Caco-2 (cell line): ENCODE measurements around the gene RAB6B. TPM values are rescaled to one million over a fixed set of nuclear protein-coding genes. Genes with fewer than 3 reads are reported as not detected.

ENCODE experiments used
- BruUV-seq: library from RNA; stranded (reverse); fragments of 400-500 nt; replicated peaks from 2 replicates; lab custom pipeline; 2021; lab: Mats Ljungman, UMichigan
- CTCF ChIA-PET: fragments of 300-600 bp; sonication (Branson Sonifier 250); formaldehyde crosslinking; loops from one replicate; lab custom pipeline; 2022; ENCODE audit warnings: antibody characterized with exemption; lab: Charles Lee
- POLR2A ChIA-PET: fragments of 300-600 bp; sonication (Branson Sonifier 250); formaldehyde crosslinking; loops from one replicate; lab custom pipeline; 2022; ENCODE audit warnings: antibody characterized with exemption; lab: Charles Lee
- DNase-seq, 2 experiments: peaks; one replicate each; pipeline versions ENCODE4 v3.0.0 to v3.0.0-alpha.2; 2020 to 2022
- H3K27me3 ChIP-seq: replicated peaks from 2 replicates; pipeline ENCODE4 v1.6.0; 2011; ENCODE audit warnings: low read length; ENCODE audit not compliant: control insufficient read depth, insufficient read depth
- H3K36me3 ChIP-seq: 2 replicates; pipeline ENCODE4 v1.5.1; 2011; ENCODE audit warnings: low read length; ENCODE audit not compliant: control insufficient read depth, insufficient read depth
- H3K4me1 ChIP-seq: fragments of 250-450 bp; sonication (Bioruptor Pico); 2 replicates; pipeline ENCODE4 v1.5.1; 2020; ENCODE audit warnings: mild to moderate bottlenecking
- H3K4me3 ChIP-seq: 2 replicates; pipeline ENCODE4 v1.5.1; 2011; ENCODE audit warnings: low read depth, mild to moderate bottlenecking, control low read depth, low read length
- H3K9me3 ChIP-seq: fragments of 250-450 bp; sonication (Bioruptor Pico); 2 replicates; pipeline ENCODE4 v1.5.1; 2020; ENCODE audit warnings: mild to moderate bottlenecking, moderate library complexity
- H3K27ac Mint-ChIP-seq: one replicate; pipeline ENCODE4 v1.8.0; 2022; ENCODE audit warnings: mixed read lengths; ENCODE audit not compliant: unreplicated experiment
- H3K27me3 Mint-ChIP-seq: one replicate; pipeline ENCODE4 v1.8.0; 2022; ENCODE audit warnings: mixed read lengths; ENCODE audit not compliant: insufficient read depth, unreplicated experiment
- H3K36me3 Mint-ChIP-seq: one replicate; pipeline ENCODE4 v1.8.0; 2022; ENCODE audit warnings: mild to moderate bottlenecking, mixed read lengths; ENCODE audit not compliant: insufficient read depth, unreplicated experiment
- H3K4me1 Mint-ChIP-seq: one replicate; pipeline ENCODE4 v1.8.0; 2022; ENCODE audit warnings: low read depth, mixed read lengths; ENCODE audit not compliant: unreplicated experiment
- H3K4me3 Mint-ChIP-seq: one replicate; pipeline ENCODE4 v1.8.0; 2022; ENCODE audit warnings: mild to moderate bottlenecking, moderate library complexity, mixed read lengths; ENCODE audit not compliant: unreplicated experiment
- H3K9me3 Mint-ChIP-seq: one replicate; pipeline ENCODE4 v1.8.0; 2022; ENCODE audit warnings: mixed read lengths; ENCODE audit not compliant: unreplicated experiment
- CTCF ChIP-seq, 2 experiments: fragments of 200-600 bp in 1 of 2; IDR thresholded peaks; 1 replicate in 1 of 2; 2 replicates in 1 of 2; pipeline versions ENCODE4 v1.5.1 to v1.8.0; 2011 to 2022; ENCODE audit warnings: antibody characterized with exemption in 1 of 2, control low read depth in 1 of 2, inconsistent platforms in 1 of 2, low read depth in 1 of 2, low read length in 1 of 2, mild to moderate bottlenecking in 1 of 2, moderate library complexity in 1 of 2; ENCODE audit not compliant: insufficient read depth in 1 of 2, severe bottlenecking in 1 of 2, unreplicated experiment in 1 of 2
- intact Hi-C: fragments of 100-400 bp; cut with micrococcal nuclease; formaldehyde crosslinking; loops from one replicate; pipeline ENCODE4 v1.10.0; 2022; ENCODE audit not compliant: unreplicated experiment
- total RNA-seq: library from RNA; stranded (reverse); gene quantifications from 2 replicates; pipeline ENCODE4 v1.2.3, GENCODE V29; 2022

Gene RAB6B
- total RNA-seq, 1 experiment from 2014 or later: 3.2 TPM

- no peak for DNase-seq
- Mint-ChIP-seq H3K4me1 (no peaks in the 10 kb centered on the region), H3K27me3 (no peaks in the 10 kb centered on the region), H3K4me3 (no peak overlapping the region), H3K9me3 (no peaks in the 10 kb centered on the region), H3K27ac (no peak overlapping the region), H3K36me3 (no peaks in the 10 kb centered on the region)
- ChIA-PET POLR2A (interaction anchor here (0.5 kb wide), 1 partner anchor 171 kb away, joined by 4 read pairs; the partner anchor contains the start of gene TOPBP1), CTCF (interaction anchor here (1.0 kb wide), 2 partner anchors 13 to 166 kb away, joined by 3 read pairs; no protein-coding TSS in a partner anchor)
- no peaks in the 10 kb centered on the region for H3K9me3 ChIP-seq
- H3K27me3 ChIP-seq: no peaks in the 10 kb centered on the region
- no peaks in the 10 kb centered on the region for H3K36me3 ChIP-seq
- intact Hi-C loops: no loop called here
- no peaks in the 10 kb centered on the region for H3K4me1 ChIP-seq
- no peak for TF ChIP-seq CTCF (IDR thresholded peaks at IDR 0.05; ENCODE audit: insufficient read depth in 1 of 2, low read depth in 1 of 2, low read length in 1 of 2, severe bottlenecking in 1 of 2, unreplicated experiment in 1 of 2)
- BruUV-seq: no TSS peak
- H3K4me3 ChIP-seq: no peak overlapping the region
These were observed 62.9 kb downstream of the RAB6B start for GRCh38 chr3:133832802-133833144.

GRCh38 chr3:133831966-133832801 is 63.5 kb downstream of the RAB6B start:
- Mint-ChIP-seq H3K4me3 (no peak overlapping the region), H3K36me3 (no peaks in the 10 kb centered on the region), H3K4me1 (no peaks in the 10 kb centered on the region), H3K27me3 (no peaks in the 10 kb centered on the region), H3K27ac (no peak overlapping the region), H3K9me3 (no peaks in the 10 kb centered on the region)
- intact Hi-C loops: no loop called here
- Histone ChIP-seq H3K4me1 (no peaks in the 10 kb centered on the region), H3K27me3 (no peaks in the 10 kb centered on the region), H3K9me3 (no peaks in the 10 kb centered on the region), H3K36me3 (no peaks in the 10 kb centered on the region), H3K4me3 (no peak overlapping the region)
- DNase-seq: peak in 1 of 2 experiments; percentile 36
- BruUV-seq: no TSS peak
- ChIA-PET CTCF (interaction anchor here (1.0 kb wide), 2 partner anchors 12 to 165 kb away, joined by 3 read pairs; no protein-coding TSS in a partner anchor), POLR2A (no interaction called here)
- peak; percentile 41 to 70 for TF ChIP-seq CTCF (IDR thresholded peaks at IDR 0.05; ENCODE audit: insufficient read depth in 1 of 2, low read depth in 1 of 2, low read length in 1 of 2, severe bottlenecking in 1 of 2, unreplicated experiment in 1 of 2)

DNA sequence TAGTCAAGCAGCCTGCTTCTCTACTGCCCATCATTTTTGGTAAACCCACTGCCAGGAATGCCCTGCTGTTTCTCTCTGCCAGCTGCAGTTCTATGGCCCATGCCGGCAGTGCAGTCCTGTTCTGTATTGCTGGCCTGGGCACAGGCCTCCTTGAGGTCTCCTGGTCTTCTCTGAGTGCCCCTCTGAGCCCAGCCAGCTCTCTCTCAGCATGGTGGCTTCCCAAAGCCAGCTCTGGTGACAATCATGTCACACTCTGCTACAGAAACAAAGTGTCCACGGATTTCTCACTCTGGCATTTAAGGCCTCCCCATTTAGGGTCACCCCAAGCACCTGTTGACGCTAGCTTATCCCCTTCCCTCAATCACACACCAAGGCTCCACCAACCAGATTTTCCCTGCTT is 65.6 kb downstream of the RAB6B start:
- H3K9me3 ChIP-seq: no peaks in the 10 kb centered on the region
- no peaks in the 10 kb centered on the region for H3K36me3 Mint-ChIP-seq
- H3K4me3 ChIP-seq: no peak overlapping the region
- H3K4me1 ChIP-seq: no peaks in the 10 kb centered on the region
- H3K27me3 ChIP-seq: no peaks in the 10 kb centered on the region
- no peak for TF ChIP-seq CTCF (IDR thresholded peaks at IDR 0.05; ENCODE audit: insufficient read depth in 1 of 2, low read depth in 1 of 2, low read length in 1 of 2, severe bottlenecking in 1 of 2, unreplicated experiment in 1 of 2)
- no TSS peak for BruUV-seq
- no peak for DNase-seq
- ChIA-PET POLR2A (no interaction called here), CTCF (no interaction called here)
- intact Hi-C loops: no loop called here
- H3K9me3 Mint-ChIP-seq: no peaks in the 10 kb centered on the region
- no peak overlapping the region for H3K27ac Mint-ChIP-seq
- H3K27me3 Mint-ChIP-seq: no peaks in the 10 kb centered on the region
- no peaks in the 10 kb centered on the region for H3K4me1 Mint-ChIP-seq
- H3K4me3 Mint-ChIP-seq: no peak overlapping the region
- no peaks in the 10 kb centered on the region; the same call in 1 of the 2 replicates for H3K36me3 ChIP-seq
